Measurements from ENCODE around the gene IGSF22. TPM values are rescaled to one million over a fixed set of nuclear protein-coding genes. Genes with fewer than 3 reads are reported as not detected.
A peak's percentile ranks its signal among the peaks of the same experiment; 100 is the strongest.

Gene IGSF22
- total RNA-seq (2014; rRNA removed; shearing (Covaris generic)): 0.08 and 0.28 TPM in 2 replicates

DNA sequence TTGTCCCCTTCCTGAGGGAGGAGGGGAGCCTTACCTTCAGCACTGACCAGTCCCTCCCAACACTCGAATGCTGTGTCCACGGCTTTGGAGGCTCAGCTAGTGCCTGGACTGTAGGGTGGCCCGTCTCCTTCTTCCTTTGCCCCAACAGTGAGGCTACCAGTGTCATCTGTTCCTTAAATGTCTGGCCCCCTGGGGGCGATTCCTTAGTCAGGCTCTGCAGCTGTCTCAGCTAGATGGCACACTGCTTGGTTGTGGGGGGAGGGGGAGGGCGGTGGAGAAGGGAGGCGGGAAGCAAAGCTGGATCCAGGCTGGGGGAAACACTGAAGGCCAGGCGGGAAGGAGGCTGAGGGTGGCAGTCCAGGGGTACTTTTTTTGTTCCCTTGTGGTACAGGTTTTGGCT lies at the start of gene IGSF22:
TSS of gene IGSF22 (minus strand) at position 149 of the 400 bp plus-strand sequence. CDS start 1,952 bp downstream, outside the sequence.
- peak; percentile 85 to 89 for DNase-seq
- Histone ChIP-seq H3K4me3 (no peak within 1 kb of the TSS), H3K27ac (peak within 1 kb of the TSS; percentile 23; the same call in 1 of the 2 replicates), H3K9me3 (replicated peaks) (no peaks in the 10 kb centered on the region), H3K4me1 (peaks cover 34% of the 10 kb centered on the region), H3K27me3 (no peaks in the 10 kb centered on the region), H3K36me3 (no peaks in the 10 kb centered on the region)

DNA sequence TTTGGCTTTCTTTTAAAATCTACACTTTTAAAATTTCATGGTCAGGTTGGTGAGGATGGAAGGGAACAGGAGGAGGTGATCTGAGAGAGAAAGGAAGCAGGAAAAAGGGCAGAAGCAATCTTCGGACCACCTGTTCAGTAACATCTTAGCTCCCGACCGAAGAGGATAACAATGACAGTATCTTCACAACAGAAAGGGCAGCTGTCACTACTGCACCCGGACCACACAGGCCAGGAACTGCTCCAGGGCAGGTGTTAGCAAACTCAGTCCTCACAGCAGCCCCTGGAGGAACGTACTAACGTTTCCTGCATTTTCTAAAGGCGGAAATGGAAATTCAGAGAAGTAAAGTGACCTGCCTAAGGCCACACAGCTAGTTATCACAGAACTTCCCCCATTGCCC lies 48.8 kb upstream of the IGSF22 start:
- peak overlapping the region; percentile 93 for H3K27ac ChIP-seq
- no peaks in the 10 kb centered on the region for H3K27me3 ChIP-seq
- H3K4me3 ChIP-seq: no peak overlapping the region
- peak; percentile 83 to 92 for DNase-seq
- H3K4me1 ChIP-seq: peaks cover 26% of the 10 kb centered on the region
- no peaks in the 10 kb centered on the region for H3K9me3 ChIP-seq (replicated peaks)
- H3K36me3 ChIP-seq: no peaks in the 10 kb centered on the region

DNA sequence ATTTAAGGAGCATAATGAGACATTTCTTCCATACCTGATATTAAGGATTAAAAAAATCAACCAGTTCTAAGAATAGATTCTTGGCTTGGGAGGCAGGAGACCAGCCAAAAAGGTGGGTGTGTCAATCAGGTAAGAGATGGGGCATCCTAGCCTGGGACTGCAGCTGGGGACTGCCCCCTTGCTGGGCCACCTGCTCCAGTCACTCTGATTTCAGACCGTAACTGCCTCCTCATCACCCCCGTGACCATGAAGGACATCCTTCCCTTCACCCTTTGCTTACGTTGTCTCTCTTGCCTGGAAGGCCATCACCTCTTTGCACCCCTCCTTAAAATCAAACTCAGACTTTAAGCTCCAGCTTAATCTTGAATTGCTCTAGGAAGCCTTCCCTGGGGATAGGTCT lies 47.7 kb upstream of the IGSF22 start:
- DNase-seq: peak; percentile 70 to 80
- Histone ChIP-seq H3K36me3 (no peaks in the 10 kb centered on the region), H3K9me3 (replicated peaks) (no peaks in the 10 kb centered on the region), H3K27ac (peak overlapping the region; percentile 93), H3K27me3 (no peaks in the 10 kb centered on the region), H3K4me1 (peaks cover 26% of the 10 kb centered on the region), H3K4me3 (no peak overlapping the region)

DNA sequence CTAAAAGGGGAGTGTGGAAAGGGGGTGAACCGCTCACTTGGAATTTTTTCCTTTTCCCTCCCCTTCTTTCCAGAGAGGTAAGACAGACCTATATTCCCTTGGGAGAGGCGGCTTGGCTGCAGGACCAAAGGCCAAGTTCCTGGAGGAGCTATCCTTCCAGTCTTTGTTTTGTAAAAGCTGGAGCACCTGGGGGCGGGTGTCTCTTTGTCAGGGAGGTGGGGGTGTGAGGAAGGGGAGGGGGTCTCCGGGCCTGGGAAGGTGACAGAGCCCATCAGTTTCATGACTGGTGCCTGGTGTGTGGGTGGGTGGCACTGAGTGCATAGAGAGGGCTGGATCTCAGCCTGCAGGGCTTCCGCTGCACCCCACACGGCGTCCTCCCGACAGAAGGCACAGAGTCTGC lies 47.1 kb upstream of the IGSF22 start:
- Histone ChIP-seq H3K27me3 (no peaks in the 10 kb centered on the region), H3K9me3 (replicated peaks) (no peaks in the 10 kb centered on the region)

DNA sequence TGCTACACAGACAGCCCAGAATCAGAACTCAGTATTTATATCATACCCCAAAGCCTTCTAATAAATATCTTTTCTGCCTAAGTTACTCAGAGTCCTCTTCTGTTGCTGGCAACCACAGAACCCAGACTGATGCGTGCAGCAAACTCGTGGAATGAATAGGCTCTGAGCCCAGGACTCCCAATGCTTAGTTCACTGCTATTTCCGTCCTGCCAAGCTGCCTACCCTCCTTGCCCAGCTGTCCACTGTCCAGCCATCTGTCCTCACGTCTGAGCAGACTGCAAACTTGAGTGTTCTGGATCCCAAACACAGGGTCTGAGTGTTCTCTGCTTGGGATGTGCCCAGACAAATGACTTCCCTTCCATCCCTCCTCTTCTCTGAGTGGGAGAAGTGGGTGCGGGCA lies 46.2 kb upstream of the IGSF22 start:
- DNase-seq: no peak
- Histone ChIP-seq H3K36me3 (no peaks in the 10 kb centered on the region), H3K9me3 (replicated peaks) (no peaks in the 10 kb centered on the region), H3K4me3 (no peak overlapping the region), H3K4me1 (peaks cover 26% of the 10 kb centered on the region), H3K27me3 (no peaks in the 10 kb centered on the region), H3K27ac (no peak overlapping the region)

More for the DNA sequence above, 47.1 kb upstream of the IGSF22 start:
- Histone ChIP-seq H3K4me3 (no peak overlapping the region), H3K4me1 (peaks cover 26% of the 10 kb centered on the region), H3K36me3 (no peaks in the 10 kb centered on the region), H3K27ac (peak overlapping the region; percentile 93)
- peak in 1 of 2 experiments; percentile 14 for DNase-seq

DNA sequence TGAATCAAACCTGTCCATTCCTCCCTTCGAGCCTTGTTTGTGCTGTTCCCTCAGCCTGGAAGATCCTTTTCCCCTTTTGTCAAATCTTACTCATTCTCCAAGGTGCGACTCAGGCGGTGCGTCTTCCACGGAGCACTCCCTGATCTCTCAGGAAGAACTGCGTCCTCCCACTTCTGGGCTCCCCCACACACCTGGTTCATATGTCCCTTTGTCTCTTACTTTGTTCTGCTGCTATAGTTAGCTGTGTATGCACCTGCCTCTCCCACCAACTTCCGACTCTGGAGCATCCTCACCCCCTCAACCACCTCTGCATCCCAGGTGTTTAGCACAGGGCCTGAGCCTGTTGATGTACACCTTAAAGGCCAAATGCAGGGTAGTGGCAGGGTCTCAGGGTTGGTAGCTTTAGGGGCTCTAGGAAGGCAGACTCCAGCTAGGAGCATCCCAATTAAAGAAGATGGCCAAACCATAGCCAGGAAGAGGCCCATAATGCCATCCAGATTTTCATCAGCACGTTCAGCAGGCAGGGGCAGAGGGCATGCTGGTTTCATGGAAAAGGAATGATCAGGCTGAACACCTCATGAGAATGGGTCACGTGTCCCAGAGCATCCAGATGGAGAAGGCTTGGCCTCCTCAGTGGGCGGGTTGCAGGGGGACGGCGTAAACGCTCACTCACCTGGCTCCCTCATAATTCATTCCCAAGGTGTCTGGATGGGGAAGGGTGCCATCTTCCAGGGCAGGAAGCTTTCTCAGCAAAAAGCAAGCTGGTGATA lies 45.5 kb upstream of the IGSF22 start:
- Histone ChIP-seq H3K27me3 (no peaks in the 10 kb centered on the region), H3K4me3 (no peak overlapping the region), H3K27ac (no peak overlapping the region), H3K36me3 (no peaks in the 10 kb centered on the region), H3K4me1 (peaks cover 26% of the 10 kb centered on the region), H3K9me3 (replicated peaks) (no peaks in the 10 kb centered on the region)
- DNase-seq: no peak

DNA sequence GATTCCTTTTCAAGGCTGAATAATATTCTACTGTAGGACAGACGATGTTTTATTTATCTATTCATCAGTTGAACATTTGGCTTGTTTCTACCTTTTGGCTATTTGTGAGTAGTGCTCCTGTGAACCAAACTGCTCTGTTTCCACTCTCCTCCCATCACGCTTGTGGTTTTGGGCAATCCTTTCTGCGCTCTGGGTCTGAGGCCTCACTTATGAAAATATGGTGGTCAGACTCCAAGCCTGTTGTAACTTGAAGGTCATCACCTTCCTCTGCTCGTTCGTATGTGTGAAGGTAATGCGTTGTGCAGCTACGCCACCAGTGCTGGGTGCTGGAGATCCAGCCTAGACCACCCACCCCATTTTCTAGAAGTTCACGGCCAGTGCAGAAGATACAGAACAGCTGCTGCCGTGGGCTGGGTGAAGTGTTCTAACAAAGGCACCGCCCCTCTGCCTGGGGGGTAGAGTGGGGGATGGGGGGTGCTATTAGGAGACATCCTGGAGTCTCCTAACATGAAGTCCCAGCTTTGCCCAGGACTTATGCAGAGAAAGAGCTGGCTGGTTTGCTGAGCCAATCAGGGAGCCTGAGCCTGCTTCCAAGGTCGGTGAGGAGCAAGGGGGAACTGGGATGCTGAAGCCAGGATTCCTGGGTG lies 44.6 kb upstream of the IGSF22 start:
- H3K36me3 ChIP-seq: no peaks in the 10 kb centered on the region
- DNase-seq: peak; percentile 25 to 50
- H3K27me3 ChIP-seq: no peaks in the 10 kb centered on the region
- peaks cover 26% of the 10 kb centered on the region for H3K4me1 ChIP-seq
- H3K27ac ChIP-seq: no peak overlapping the region
- no peaks in the 10 kb centered on the region for H3K9me3 ChIP-seq (replicated peaks)
- H3K4me3 ChIP-seq: no peak overlapping the region

DNA sequence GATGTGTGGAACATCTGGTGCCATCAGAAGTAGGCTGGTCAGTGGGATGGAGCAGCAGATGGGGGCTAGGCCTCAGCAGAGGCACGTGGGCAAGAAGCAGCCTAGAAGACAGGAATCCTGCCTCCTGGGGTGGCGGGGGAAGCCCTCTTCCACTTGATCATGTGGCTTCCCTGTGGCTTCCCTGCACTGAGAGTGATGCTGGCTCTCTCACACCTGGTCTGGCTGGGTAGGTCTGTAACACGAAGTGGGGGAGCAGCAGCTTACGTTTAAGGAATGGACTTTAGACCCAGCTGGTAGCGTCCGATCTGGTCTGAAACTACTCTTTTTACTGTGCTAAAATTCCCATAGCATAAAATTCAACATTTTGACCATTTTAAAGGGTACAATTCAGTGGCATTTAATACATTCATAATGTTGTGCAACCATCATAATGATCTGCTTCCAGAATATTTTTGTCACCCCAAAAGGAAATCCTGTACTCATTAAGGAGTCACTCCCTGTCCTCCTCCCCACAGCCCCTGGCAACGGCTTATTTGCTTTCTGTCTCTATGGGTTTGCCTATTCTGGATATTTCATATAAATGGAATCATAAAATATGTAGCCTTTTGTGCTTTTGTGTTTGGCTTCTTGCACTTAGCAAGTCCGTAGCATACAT lies 43.9 kb upstream of the IGSF22 start:
- Histone ChIP-seq H3K36me3 (no peaks in the 10 kb centered on the region), H3K27me3 (no peaks in the 10 kb centered on the region), H3K27ac (no peak overlapping the region), H3K4me1 (peaks cover 22% of the 10 kb centered on the region), H3K9me3 (replicated peaks) (no peaks in the 10 kb centered on the region), H3K4me3 (no peak overlapping the region)
- DNase-seq: no peak

DNA sequence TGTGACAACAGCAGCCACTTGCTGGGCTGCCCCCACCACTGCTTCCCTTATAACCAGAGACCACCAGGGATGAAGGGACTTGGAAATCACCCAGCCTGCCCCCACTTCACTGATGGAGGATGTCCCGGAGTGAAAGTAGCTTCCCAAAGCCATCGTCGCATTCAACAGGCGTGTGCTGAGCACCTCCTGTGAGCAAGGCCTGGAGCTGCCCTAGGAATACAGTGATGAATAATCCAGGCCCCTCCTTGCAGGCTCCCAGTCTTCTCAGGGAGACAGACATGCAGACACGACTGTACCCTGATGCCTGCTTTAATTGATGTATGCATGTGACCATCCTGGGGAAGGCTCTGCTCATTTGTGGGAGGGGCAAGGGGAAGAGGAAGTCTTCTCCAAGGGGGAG lies 43.0 kb upstream of the IGSF22 start:
- Histone ChIP-seq H3K27ac (no peak overlapping the region), H3K27me3 (no peaks in the 10 kb centered on the region), H3K4me3 (no peak overlapping the region), H3K9me3 (replicated peaks) (no peaks in the 10 kb centered on the region), H3K36me3 (no peaks in the 10 kb centered on the region), H3K4me1 (peaks cover 15% of the 10 kb centered on the region)
- no peak for DNase-seq

DNA sequence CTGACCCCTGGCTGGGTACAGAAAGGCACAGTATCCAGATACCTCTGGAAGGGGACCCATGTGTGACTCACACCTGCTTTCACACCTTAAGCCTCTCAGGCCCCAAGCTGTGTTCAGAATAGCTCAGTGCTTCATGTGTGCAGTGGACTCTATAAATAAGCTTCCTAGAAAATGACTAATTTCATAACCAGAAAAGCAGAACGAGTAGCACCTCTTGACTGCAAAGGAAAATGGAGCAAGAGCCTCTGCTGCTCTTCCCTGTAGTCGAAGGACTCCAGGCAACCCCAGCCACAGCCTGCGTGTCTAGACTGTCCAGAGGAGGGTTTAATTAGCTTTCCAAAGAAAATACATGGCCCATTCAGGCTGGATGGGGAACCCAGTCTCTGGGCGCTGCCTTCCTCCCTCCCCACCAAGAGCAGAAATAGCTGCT lies 42.5 kb upstream of the IGSF22 start:
- peaks cover 10% of the 10 kb centered on the region for H3K4me1 ChIP-seq
- H3K36me3 ChIP-seq: no peaks in the 10 kb centered on the region
- H3K4me3 ChIP-seq: no peak overlapping the region
- H3K9me3 ChIP-seq (replicated peaks): no peaks in the 10 kb centered on the region
- H3K27me3 ChIP-seq: no peaks in the 10 kb centered on the region
- no peak overlapping the region for H3K27ac ChIP-seq
- DNase-seq: no peak

DNA sequence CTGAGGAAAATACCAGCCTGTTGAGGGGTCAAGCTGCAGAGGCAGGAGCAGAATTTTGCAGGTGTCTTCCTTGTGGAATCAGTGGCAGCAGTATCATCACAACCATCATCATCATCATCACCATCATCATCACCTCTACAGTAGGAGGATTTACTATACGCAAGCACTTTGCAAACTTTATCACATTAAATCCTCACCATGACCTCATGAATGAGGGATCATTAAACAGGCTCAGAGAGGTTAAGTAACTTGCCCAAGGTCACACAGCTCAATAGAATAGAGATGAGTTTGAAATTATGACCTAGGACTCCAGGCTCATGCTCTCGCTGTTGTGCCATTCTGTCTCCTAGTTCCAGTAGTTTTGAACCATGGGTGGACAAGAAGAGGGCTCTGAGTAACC lies 40.0 kb upstream of the IGSF22 start:
- Histone ChIP-seq H3K4me1 (no peaks in the 10 kb centered on the region), H3K4me3 (no peak overlapping the region), H3K36me3 (no peaks in the 10 kb centered on the region), H3K9me3 (replicated peaks) (no peaks in the 10 kb centered on the region), H3K27ac (no peak overlapping the region), H3K27me3 (no peaks in the 10 kb centered on the region)
- DNase-seq: no peak

DNA sequence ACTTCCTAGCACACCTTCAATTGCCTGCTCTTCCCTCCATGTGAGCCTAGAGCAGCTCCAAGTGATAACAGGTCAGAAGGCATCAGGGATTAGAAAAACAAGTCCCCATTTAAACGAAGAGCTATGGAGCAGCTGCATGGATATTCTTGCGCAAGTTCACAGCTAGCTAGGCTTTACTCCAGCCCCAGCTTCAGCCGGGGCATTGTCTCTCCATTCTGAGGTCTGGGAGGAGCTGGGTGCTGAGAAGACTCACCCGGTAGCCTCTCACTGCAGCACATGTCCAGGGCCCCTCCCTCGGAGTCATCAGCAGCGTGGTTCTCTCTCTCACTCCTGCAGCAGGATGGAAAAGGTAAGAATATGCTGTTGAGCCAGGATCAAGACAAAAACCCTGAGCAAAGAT lies 39.6 kb upstream of the IGSF22 start:
- Histone ChIP-seq H3K27ac (no peak overlapping the region), H3K9me3 (replicated peaks) (no peaks in the 10 kb centered on the region), H3K4me3 (no peak overlapping the region), H3K36me3 (no peaks in the 10 kb centered on the region), H3K4me1 (no peaks in the 10 kb centered on the region), H3K27me3 (no peaks in the 10 kb centered on the region)
- peak in 1 of 2 experiments; percentile 35 for DNase-seq

DNA sequence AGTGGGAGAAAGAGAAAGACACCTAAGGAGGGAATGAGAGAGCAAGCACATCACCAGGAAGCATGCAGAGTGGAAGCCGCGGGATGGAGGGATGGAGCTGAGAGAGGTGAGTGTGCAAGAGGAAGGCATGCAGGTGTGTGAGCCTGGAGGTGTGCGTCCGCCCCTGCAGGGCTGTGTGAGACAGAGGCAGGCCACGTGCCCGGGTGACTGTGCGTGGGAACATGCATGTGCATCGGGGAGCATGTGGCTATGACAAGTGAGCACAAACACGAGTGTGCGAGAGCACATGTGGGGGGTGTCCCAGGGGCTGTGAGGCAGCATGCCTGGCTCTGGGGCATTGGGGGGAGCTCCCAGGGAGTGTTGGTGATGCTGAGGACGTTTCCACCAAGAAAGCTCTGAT lies 35.8 kb upstream of the IGSF22 start:
- no peaks in the 10 kb centered on the region for H3K36me3 ChIP-seq
- no peak overlapping the region for H3K27ac ChIP-seq
- H3K27me3 ChIP-seq: peaks cover 12% of the 10 kb centered on the region
- no peak for DNase-seq
- H3K4me3 ChIP-seq: no peak overlapping the region
- H3K9me3 ChIP-seq (replicated peaks): no peaks in the 10 kb centered on the region
- no peaks in the 10 kb centered on the region for H3K4me1 ChIP-seq

DNA sequence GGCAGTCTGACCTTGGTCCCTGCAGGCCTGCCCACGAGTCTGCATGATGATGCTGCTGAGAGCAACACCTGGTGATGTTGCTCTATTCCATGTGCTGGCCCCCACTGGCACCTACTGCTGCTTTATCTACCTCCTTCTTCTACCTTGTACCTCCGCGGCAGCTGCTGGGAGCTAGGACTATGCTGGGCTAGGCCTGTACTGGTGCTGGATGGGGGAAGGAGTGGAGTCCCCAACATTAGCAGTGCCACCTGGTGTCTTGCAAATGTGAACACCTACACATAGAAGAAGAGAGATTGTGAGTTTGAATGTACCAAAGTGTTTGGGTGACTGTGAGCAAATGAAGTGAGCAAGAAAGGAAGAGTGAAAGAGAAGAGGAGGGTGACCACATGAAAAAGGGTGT lies 35.2 kb upstream of the IGSF22 start:
- peaks cover 12% of the 10 kb centered on the region for H3K27me3 ChIP-seq
- H3K36me3 ChIP-seq: no peaks in the 10 kb centered on the region
- no peak for DNase-seq
- H3K27ac ChIP-seq: no peak overlapping the region
- no peaks in the 10 kb centered on the region for H3K4me1 ChIP-seq
- H3K9me3 ChIP-seq (replicated peaks): no peaks in the 10 kb centered on the region
- H3K4me3 ChIP-seq: no peak overlapping the region

DNA sequence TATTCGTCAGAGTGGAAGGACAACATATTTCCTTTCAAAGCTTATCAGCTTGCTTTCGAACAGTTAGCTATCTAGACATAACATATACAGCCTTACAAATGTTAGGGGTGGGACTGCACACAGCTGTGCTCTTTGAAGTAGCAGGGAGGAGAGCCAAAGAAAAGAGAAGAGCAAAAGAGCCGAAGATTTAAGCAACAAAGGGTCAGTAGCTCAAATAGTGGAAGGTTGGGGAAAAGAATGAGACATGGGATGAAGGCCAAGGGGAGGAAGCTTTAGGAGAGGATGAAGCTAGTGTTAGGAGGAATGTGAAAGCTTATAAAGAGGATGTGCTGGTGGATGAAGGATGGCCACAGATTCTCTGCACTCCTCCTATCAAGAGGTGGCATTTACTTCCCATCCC lies 31.8 kb upstream of the IGSF22 start:
- no peak overlapping the region for H3K4me3 ChIP-seq
- peaks cover 15% of the 10 kb centered on the region for H3K27me3 ChIP-seq
- H3K36me3 ChIP-seq: no peaks in the 10 kb centered on the region
- no peak overlapping the region for H3K27ac ChIP-seq
- no peak for DNase-seq
- no peaks in the 10 kb centered on the region for H3K4me1 ChIP-seq
- H3K9me3 ChIP-seq (replicated peaks): no peaks in the 10 kb centered on the region

Measured in SJCRH30 (cell line).